Chondrocyte (in vitro differentiated cells): ENCODE data around the gene TEX10. TPM values are rescaled to one million over a fixed set of nuclear protein-coding genes. Genes with fewer than 3 reads are reported as not detected.

Source experiments
- DNase-seq: peaks from one replicate; pipeline ENCODE4 v3.0.0; 2021; ENCODE audit warnings: mixed read lengths, low spot score
- H3K27ac Mint-ChIP-seq: one replicate; pipeline ENCODE4 v1.8.0; 2021; ENCODE audit warnings: mild to moderate bottlenecking, moderate library complexity, mixed read lengths; ENCODE audit not compliant: unreplicated experiment
- H3K27me3 Mint-ChIP-seq: 2 replicates; pipeline ENCODE4 v1.8.0; 2021; ENCODE audit warnings: low read depth, mixed read lengths
- H3K36me3 Mint-ChIP-seq: 2 replicates; pipeline ENCODE4 v1.8.0; 2021; ENCODE audit warnings: low read depth, mixed read lengths
- H3K4me1 Mint-ChIP-seq: 2 replicates; pipeline ENCODE4 v1.8.0; 2021; ENCODE audit warnings: low read depth, mild to moderate bottlenecking, mixed read lengths
- H3K4me3 Mint-ChIP-seq: one replicate; pipeline ENCODE4 v1.8.0; 2021; ENCODE audit warnings: mild to moderate bottlenecking, moderate library complexity, mixed read lengths; ENCODE audit not compliant: unreplicated experiment
- H3K9me3 Mint-ChIP-seq: 2 replicates; pipeline ENCODE4 v1.8.0; 2021; ENCODE audit warnings: low read depth, mixed read lengths
- CTCF ChIP-seq: fragments of 200-600 bp; sonication (generic); IDR thresholded peaks from 2 replicates; pipeline ENCODE4 v1.5.0; 2021; ENCODE audit warnings: antibody characterized with exemption, mild to moderate bottlenecking, moderate library complexity
- total RNA-seq: library from RNA; stranded (reverse); gene quantifications from 3 replicates; pipeline ENCODE4 v1.2.1, GENCODE V29; 2021

Gene TEX10
- total RNA-seq, 1 donor from 2014 or later = 14.6 TPM

DNA sequence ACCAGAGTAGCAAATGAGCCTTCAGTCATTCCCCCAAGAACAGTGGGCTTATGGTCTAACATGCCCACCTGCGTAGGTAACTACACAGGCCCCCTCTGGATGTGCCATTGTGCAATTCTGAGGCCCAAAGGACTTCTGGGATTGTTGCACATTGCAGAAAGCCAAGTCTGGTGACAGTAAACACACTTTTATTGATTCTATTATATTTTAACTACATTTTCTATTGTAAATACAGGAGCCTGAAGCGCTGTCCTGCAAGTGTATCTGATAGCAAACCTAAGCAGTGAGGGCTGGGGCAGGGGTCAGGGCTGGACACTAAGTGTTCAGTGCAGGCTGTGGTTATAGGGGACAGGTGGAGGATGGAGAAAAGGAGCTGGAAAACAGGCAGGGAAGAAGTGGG is 57.5 kb downstream of the TEX10 start:
- Mint-ChIP-seq H3K4me1 (no peaks in the 10 kb centered on the region), H3K9me3 (no peaks in the 10 kb centered on the region), H3K27ac (no peak overlapping the region), H3K27me3 (no peaks in the 10 kb centered on the region), H3K4me3 (no peak overlapping the region), H3K36me3 (peaks cover 26% of the 10 kb centered on the region)
- DNase-seq = no peak
- TF ChIP-seq CTCF = no peak

DNA sequence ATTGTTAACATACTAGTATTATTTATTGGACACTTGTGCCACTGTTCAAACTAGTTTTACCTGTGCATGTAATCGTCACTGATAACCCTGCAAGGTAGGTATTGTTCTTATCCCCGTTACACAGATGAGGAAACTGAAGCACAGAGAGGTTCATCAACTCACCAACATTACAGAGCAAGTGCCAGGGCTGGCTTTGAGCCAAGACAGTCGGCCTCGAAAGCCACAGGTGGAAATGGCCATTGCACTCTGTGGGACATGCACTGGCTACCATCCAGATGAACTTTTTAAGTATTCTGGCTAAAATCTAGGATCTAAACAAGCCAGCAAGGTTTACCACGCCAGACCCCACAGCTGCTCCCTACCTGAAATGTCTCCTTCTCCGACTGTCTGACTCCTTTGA is 57.9 kb downstream of the TEX10 start:
- H3K4me3 Mint-ChIP-seq = no peak overlapping the region
- no peak for DNase-seq
- H3K27ac Mint-ChIP-seq = no peak overlapping the region
- no peak for TF ChIP-seq CTCF
- H3K36me3 Mint-ChIP-seq = peaks cover 28% of the 10 kb centered on the region
- no peaks in the 10 kb centered on the region for H3K27me3 Mint-ChIP-seq
- no peaks in the 10 kb centered on the region for H3K4me1 Mint-ChIP-seq
- no peaks in the 10 kb centered on the region for H3K9me3 Mint-ChIP-seq

GRCh38 chr9:100294341-100294740 is 58.4 kb downstream of the TEX10 start:
- Mint-ChIP-seq H3K4me1 (no peaks in the 10 kb centered on the region), H3K27ac (no peak overlapping the region), H3K36me3 (peaks cover 24% of the 10 kb centered on the region), H3K9me3 (no peaks in the 10 kb centered on the region), H3K4me3 (no peak overlapping the region), H3K27me3 (no peaks in the 10 kb centered on the region)
- TF ChIP-seq CTCF = no peak
- no peak for DNase-seq

DNA sequence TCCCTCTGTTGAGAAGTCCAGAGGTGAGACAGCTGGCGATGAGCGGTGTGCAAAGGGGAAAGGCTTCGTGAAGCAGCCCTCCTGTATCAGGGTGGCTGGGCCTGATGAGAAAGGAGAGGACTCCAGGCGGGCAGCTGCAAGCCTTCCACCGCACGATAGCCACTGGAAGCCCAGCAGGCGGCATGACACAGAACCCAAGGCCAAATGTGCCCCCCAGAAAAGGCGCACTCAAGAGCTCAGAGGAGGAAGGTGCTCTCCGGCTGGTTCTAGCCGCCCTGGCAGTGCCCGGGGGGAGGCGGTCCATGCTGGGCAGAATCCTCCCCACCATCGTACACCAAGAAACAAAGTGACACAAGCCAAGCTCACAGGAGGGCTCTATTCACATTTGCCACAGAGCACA is 60.3 kb downstream of the TEX10 start:
- Mint-ChIP-seq H3K36me3 (peaks cover 32% of the 10 kb centered on the region), H3K27me3 (no peaks in the 10 kb centered on the region), H3K9me3 (peaks cover 6% of the 10 kb centered on the region), H3K27ac (no peak overlapping the region), H3K4me1 (no peaks in the 10 kb centered on the region), H3K4me3 (no peak overlapping the region)
- no peak for TF ChIP-seq CTCF
- DNase-seq = no peak

DNA sequence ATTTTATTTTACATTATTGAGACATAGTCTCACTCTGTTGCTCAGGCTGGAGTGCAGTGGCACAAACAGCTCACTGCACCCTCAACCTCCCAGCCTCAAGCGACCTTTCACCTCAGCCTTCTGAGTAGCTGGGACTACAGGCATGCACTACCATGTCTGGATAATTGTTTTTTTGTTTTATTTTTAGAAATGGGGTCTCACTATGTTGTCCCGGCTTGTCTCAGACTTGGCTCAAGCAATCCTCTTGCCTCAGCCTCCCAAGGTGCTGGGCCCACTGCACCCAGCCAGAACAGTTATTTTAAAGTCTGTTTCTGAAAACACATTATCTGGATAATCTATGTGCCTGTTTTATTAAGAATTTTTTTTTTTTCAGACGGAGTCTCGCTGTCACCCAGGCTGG is 62.0 kb downstream of the TEX10 start:
- no peak overlapping the region for H3K4me3 Mint-ChIP-seq
- H3K27me3 Mint-ChIP-seq = no peaks in the 10 kb centered on the region
- TF ChIP-seq CTCF = no peak
- peaks cover 42% of the 10 kb centered on the region for H3K36me3 Mint-ChIP-seq
- no peak overlapping the region for H3K27ac Mint-ChIP-seq
- peaks cover 14% of the 10 kb centered on the region for H3K9me3 Mint-ChIP-seq
- DNase-seq = no peak
- H3K4me1 Mint-ChIP-seq = no peaks in the 10 kb centered on the region
